HG02981 (cell line): Measurements from ENCODE around the gene SLC4A2.

Experiments
- ATAC-seq: cut with Tn5 transposase; IDR thresholded peaks from one replicate; pipeline ENCODE4 v1.9.1; 2021; ENCODE audit warnings: mild to moderate bottlenecking, moderate library complexity; ENCODE audit not compliant: unreplicated experiment

The SLC4A2 gene

GRCh38 chr7:151091431-151091830 is 32.0 kb downstream of the SLC4A2 start:
- ATAC-seq: no peak

- no peak for ATAC-seq
Measured at GRCh38 chr7:151091988-151092387, 32.6 kb downstream of the SLC4A2 start.

GRCh38 chr7:151093748-151094147 is 34.4 kb downstream of the SLC4A2 start:
- no peak for ATAC-seq

DNA sequence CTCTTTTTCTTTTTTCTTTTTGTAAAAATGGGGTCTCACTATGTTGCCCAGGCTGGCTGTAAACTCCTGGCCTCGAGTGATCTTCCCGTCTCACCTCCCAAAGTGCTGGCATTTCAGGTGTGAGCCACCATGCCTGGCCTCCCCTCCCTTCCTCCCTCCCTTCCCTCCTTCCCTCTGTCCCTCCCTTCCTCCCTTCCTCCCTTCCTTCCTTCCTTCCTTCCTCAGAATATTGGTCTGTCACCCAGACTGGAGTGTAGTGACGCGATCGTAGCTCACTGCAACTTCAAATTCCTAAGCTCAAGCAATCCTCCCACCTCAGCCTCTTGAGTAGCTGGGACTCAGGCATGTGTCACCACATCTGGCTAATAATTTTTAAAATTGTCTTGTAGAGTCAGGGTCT is 35.3 kb downstream of the SLC4A2 start:
- no peak for ATAC-seq

GRCh38 chr7:151095123-151095797 is 35.9 kb downstream of the SLC4A2 start:
- no peak for ATAC-seq

DNA sequence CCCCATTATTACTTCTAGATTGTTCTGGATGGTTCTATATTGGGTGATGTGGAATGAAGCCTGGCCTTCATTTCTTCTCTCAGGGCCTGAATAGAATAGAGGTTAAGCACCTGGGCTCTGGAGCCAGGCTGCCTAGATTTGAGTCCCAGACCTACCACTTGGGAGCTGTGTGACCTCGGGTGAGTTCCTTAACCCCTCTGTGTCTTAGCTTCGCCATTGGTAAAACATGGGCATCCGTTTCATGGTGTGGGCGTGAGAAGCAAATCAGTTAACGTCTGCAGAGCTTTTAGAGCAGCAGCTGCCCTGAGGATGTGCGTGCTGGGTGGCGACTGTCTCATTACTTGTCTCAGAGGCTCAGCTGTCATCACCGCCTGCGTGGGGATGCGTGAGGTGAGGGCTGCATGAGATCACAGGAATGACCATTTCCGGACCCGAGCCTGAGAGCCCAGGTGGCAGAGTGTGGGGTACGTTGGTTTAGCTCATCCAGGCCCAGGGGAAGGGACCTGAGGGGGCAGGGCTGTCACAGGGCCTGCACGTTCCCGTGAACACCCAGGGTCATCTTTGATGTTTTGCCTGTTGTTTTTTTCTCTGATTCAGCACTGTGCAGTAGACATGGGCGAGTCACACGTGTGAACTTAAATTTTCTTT is 36.6 kb downstream of the SLC4A2 start:
- ATAC-seq: no peak

- no peak for ATAC-seq
Measured at GRCh38 chr7:151099486-151100211, 40.3 kb downstream of the SLC4A2 start.

GRCh38 chr7:151100921-151101320 is 41.5 kb downstream of the SLC4A2 start:
- ATAC-seq: no peak

- no peak for ATAC-seq
Measured at GRCh38 chr7:151101621-151102396, 42.4 kb downstream of the SLC4A2 start.

GRCh38 chr7:151102991-151103390 is 43.6 kb downstream of the SLC4A2 start:
- ATAC-seq: no peak

- no peak for ATAC-seq
Measured at GRCh38 chr7:151103973-151104372, 44.6 kb downstream of the SLC4A2 start.

DNA sequence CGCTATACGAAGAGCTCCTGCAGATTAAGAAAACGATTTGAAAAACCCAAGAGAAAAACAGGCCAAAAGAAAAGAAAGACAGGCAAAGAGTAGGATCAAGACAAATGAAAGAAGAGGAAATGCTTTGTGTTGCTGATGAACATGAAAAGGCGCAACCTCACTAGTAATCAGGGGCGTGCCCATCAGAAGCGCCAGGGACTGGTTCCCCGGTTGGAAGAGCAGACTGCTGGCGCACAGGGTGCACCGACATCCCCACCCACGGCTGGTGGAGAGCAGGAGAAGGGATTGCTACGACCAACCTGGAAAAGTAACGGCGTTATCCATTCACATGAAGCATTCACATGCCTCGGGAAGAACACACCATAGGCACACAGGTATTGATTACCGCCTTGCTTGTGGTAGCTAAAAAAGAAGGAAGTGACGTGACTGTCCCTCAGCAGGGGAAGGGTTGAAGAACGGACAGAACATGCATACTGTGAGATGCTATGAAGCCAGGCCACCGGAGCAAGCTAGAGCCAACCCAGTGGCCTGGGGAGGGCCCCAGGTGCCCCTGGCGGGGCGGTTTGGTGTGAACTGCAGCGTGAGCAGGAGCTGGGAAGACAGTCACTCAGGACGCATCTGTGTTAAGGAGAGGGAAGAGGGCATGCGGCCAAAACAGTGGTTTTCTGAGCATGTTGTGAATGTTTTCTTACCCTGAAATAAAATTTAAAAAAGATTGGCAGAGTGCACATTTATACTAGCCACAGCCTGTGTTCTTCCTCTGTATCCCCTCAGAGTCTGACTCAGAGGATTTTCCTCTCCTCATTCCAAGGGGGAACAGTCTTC is 45.2 kb downstream of the SLC4A2 start:
- ATAC-seq: no peak

DNA sequence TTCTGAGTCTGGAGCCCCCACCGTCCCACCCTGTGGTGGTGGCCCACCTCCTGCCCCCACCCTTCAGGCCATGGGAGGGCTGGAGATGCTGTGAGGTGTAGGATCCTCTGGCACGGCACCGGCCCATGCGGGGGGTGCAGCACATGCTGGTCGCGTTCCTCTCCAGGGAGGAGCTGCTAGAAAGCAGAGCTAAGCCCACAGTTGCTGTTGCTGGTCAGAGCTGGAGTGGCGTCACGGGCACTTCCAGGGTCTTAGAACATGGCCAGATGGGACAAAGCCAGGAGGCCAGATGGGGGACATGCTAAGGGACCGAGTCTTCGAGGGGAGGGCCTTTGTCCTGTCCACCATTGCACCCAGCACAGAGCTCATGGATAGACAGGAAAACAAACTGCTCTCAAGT is 48.5 kb downstream of the SLC4A2 start:
- ATAC-seq: no peak

DNA sequence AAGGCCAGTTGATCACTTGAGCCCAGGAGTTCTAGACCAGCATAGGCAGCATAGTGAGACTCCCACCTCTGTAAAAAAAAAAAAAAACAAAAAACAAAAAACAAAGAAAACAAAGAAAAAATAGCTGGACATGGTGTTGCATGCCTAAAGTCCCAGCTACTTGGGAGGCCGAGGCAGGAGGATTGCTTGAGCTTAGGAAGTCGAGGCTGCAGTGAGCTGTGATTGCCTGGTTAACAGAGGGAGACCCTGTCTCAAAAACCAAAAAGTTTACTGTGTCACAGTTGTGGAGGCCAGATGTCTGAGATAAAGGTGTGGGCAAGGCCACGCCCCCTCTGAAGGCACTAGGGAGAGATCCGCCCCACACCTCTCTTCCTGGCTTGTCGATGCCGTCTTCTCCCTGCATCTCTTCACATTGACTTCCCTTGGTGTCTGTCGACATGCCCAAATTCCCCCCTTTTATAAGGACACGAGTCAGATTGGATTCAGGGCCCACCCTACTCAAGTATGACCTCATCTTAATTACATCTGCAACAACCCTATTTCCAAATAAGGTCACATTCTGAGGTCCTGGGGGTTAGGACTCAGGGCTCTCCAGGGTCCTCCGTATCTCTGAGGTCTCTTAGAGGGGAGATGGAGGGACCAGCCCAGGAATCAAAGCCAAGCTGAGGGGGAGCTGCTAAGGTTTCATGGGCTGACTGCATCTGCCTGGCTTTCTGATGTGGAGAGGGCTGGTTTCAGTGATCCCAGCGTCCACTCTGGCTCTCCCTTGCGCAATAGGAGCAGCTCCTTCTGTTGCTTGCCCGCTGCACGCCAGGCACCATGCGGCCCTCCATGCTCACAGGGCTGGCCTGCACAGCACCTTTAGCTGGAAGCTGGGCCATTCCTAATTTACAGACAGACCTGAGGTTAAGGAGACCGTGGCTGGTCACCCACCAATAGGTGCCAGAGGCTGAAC is 50.0 kb downstream of the SLC4A2 start:
- no peak for ATAC-seq

DNA sequence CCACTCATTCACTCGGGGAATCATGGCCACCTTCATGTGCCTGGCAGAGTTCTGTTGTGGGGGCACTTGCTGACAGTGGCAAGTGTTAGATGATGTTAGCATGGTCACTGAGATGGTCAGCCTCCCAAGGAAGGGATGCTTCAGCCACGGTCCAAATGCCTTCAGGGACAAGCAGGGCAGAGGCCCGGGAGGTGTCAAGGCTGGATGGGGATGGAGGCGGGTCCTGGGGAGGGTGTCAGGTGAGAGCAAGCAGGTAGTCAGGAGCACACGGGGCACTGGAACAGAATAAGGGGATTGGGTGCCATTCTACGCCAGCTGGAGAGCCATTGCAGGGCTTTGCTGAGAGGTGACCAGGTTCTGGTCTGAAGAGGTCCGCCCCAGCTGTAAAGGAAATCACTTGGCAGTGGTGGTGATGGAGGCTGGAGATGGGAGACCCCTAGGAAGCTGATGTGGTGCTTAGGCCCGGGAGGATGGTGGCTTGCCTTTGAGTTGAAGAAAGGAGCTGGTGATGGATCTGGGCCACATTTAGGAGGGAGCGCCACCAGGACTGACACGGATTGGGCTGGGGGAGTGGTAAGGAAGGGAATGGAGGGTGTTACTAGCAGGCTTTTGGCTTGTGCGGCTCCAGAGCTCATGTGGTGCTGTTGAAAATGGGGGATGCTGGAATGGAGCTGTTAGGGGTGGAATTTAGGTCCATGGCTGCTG is 51.0 kb downstream of the SLC4A2 start:
- ATAC-seq: no peak

DNA sequence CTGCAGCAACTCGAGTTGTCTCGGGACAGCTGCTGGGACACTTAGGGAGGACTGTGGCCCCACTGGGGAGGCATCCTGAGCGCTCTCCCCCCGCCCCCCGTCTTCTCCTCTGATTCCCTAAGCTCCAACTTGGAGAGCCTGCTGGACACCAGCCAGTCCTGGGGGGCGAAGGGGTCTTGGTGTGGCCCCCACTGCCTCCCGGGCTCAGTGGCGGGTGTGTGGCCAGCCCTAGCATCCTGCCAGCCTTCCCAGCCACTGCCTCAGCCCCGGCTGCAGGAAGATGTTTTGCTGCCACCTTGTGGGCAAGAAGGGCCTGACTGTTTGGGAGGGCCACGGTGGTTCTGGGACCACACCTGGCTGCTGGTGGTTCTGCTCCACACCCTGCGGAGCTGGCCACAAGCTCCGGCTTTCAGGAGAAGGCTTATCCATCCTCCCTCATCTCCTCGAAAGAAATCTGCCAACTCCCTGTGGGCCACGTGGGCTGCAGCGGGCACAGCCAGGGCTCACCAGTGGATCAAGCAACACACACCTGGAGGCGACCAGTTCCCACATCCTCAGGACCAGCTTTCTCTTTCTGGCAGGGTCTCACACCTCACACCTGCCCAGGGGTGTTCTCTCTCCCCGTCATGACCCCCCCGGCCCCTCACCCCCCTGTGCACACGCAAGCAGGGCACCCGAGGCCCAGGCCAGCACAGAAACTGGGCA is 51.7 kb downstream of the SLC4A2 start:
- peak; percentile 64 for ATAC-seq

DNA sequence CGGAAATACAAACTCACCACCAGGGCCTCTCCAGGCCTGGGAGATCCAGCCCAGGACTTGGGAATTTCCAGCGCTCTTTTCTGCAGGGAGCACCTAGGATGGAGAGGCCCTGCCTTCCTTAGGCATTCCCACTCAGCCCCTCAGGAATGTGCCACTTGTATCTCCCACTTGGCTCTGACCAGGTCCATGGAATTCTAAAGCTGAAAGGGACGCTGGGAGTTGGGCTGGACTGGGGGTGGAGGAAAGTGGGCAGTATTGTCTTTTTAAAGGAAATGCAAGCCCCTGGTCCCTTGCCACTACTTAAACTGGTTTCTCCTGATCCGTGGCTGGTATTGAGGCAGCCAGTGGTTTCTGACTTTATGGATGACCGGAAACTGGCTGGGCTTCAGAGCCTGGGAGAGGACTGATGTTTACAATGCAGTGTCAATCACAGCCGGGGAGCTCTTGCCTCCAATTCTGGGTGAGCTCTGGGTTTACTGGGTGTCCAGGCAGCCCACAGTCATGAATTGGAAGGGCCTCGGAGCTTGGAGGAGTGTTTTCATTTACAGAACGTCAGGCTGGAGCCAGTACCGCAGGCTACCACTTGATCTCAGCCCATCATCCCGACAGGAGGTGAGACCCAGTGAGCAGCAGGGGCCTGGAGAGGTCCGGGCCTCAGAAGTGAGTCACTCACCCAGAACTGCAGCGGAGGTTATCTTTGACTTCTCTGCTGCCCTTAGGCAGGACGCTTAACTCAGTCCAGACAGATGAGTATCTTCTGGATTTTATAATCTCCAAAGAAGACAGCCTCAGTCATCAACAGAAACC is 54.2 kb downstream of the SLC4A2 start:
- ATAC-seq: no peak
